Mucosa of gallbladder (tissue), 1 donor: ENCODE measurements around the gene MRGPRG. TPM values are rescaled to one million over a fixed set of nuclear protein-coding genes. Genes with fewer than 3 reads are reported as not detected.
"Not testable (repeated sequence)": the region's sequence is repeated elsewhere in the genome, so short reads cannot be mapped to it uniquely, and the experiment has no call there.

Experiments used
- DNase-seq: peaks from one replicate; pipeline ENCODE4 v3.0.0-alpha.2; 2020; ENCODE audit warnings: low spot score
- total RNA-seq: library from RNA; stranded (reverse); gene quantifications from one replicate; pipeline ENCODE4 v1.2.1, GENCODE V29; 2021
- donor health status: DM: no; HTN: no; CAD: no.

MRGPRG gene
- total RNA-seq, 1 donor from 2014 or later: not detected

DNA sequence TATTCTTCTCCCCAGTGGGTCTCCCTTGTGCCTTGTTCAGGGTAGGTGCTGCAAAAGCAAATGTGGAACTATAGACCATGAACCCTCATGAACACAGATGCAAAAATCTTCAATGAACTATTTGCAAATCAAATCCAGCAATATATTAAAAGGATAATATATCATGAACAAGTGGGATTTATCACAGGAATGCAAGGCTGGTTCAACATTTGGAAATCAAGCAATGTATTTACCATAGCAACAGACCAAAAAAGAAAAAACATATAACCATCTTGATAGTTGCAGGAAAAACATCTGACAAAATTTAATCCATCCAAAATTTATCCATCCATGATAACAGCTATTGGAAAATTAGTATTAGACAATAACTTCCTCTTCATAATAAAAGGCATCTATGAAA, 42.1 kb downstream of the MRGPRG start:
- DNase-seq: no peak

GRCh38 chr11:3175194-3175593, 43.4 kb downstream of the MRGPRG start:
- no peak for DNase-seq

GRCh38 chr11:3174387-3174786, 44.2 kb downstream of the MRGPRG start:
- DNase-seq: no peak

DNA sequence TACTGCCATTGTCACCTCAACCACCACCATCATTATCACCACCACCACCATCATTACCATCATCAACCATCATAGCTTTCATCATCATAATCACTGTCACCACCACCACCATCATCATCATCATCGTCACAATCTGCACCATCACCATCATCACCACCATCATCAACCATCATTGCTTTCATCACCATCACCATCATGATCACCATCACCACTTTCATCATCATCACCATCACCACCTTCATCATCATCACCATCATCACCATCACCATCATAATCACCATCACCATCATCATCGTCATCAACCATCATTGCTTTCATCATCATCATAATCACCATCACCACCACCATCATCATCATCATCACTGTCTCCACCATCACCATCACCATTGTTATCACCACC, 44.8 kb downstream of the MRGPRG start:
- DNase-seq: no peak

GRCh38 chr11:3171931-3172560, 46.6 kb downstream of the MRGPRG start:
- no peak for DNase-seq

DNA sequence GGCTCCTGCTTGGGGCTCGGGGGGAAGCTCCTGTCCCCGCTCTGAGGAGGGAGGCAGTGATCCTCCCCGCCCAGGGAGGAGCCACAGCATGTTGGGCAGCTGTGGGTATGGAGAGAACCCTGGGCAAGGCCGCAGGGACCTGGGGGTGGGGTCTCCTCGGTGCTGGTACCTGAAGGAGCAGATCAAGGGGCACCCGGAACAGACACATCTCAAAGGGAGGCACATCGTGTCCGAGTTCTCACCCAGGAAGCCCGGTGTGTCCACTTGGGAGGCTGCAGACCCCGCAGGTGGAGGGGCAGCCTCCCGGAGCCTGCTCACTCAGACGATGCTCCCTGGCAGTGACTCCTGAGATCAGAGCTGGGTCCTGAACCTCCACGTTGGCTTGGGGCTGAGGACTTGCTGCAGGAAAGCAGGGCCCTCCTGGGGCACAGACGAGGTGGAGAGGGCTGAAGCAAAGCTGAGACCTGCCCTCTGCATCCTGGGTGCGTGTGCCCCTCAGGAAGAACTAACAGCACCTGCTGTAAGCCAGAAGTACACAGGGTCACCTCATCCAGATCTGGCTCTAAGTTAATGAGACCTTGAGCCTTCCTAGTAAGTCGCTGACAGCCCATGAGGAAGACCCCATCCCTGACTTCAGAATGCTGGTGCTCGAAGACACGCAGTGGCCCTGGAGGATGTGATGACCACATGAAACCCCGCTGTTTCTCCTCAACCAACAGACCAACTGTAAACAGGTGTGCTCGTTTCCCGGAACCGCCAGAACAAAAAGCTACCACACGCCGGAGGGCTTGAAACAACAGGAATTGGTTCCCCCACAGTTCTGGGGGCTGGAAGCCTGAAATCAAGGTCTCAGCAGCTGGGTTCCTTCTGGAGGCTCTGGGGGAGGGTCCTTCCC, 47.6 kb downstream of the MRGPRG start:
- no peak for DNase-seq

DNA sequence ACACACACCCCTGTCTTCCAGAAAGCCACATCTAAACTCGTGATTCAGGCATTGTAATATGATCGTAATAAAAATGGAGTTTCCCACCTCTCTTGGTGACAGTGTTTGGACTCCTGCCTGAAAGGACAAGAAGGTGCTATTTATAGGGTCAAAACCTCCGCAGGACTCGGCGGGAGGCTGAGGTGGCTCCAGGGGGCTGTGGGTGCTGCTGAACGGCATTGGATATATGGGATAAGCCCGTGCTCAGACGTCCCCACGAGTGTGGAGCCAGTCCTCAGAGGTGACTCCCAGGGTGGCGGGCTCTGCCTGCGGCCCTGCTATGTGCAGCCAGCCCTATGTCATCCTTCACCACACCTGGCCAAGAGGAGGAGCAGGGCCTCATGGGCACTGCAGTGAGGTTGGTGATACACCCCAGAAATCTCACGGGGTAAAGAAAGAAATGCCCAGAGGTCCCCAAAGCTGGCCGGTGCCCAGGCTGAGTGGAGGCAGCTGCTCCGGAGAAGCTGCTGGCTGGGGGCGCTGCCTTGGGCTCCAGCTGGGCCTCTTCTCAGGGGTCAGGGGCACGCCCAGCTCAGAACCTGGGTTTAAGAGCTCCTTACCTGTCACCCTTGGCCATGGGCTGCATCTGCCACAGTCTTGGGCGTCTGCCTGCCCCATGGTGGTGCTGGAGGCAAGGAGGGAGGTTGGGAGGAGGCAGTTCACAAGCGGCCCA, 48.4 kb downstream of the MRGPRG start:
- DNase-seq: no peak

DNA sequence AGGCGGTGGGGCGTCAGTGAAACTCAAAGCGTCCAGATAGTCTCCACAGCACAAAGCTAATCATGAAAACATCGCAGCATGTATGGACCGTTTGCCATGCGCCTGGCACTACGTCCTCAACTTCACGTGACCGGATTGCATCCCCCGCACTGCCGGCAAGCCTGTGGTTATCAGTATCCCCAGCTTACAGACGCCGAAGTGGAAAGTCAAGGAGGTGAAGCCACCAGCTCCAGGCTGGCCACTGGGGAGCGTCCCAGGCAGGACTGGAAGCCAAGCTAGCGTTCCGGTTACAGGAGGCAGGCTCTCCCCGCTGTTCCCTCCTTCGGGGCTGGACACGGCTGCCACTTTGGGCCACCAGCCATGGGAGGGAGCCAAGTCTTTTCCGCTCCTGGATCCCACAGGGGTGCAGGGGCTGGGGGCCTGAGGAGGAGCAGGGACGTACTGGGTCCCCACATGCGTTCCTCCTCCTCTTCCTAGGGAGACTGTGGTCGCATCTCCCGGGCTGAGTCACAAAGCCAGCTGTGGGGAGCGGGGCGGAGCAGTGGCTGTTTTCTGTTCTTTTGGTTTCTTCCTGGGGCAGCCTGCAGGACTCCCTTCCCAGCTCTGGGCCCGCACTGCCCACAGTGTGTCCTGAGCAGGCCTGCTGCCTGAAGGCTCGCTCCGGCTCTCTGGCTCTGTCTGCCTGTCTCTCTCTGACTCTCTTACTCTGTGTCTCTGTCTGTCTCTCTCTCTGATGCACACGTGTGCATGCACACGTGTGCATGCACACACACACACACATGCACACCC, 49.2 kb downstream of the MRGPRG start:
- DNase-seq: no peak

- not testable (repeated sequence) for DNase-seq
Measured at GRCh38 chr11:3168742-3169254, 49.8 kb downstream of the MRGPRG start.

Other genes starting within 250 kb of the MRGPRG start
- 135 TPM for gene NAP1L4, start 226.5 kb downstream of the MRGPRG start, total RNA-seq
- gene CARS1, start 161.4 kb downstream of the MRGPRG start, total RNA-seq: 39.9 TPM
- gene OSBPL5, start 53.5 kb downstream of the MRGPRG start, total RNA-seq: 45.2 TPM
- gene MRGPRE, start 13.6 kb upstream of the MRGPRG start, total RNA-seq: 0.29 TPM
- gene ZNF195, start 160.3 kb upstream of the MRGPRG start, total RNA-seq: 28.3 TPM